ENCODE data around the gene TTC21A.

TTC21A gene

DNA sequence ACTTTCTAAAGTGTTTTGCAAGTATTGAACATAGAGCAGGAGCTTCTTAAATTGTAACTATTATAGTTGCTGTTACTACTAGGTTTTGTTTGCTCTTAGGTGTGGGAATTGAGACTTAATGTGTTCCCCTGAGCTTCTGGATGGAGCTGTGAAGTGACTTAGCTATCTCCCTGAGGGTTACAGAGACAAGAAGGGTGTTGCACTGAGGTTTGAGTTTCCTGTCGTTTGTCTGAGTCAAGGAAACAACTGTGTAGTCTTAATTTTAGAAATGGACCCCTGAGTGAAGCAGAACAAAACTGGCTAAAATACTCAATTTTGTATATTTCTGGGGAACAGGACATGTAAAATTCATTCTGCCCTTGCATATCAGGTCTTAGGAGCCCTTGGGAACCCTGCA is 20.4 kb downstream of the TTC21A start:
- H3K27ac ChIP-seq (ENCODE audit: low read depth in 2 of 2, low read length in 2 of 2) = no peak overlapping the region
- no peak overlapping the region for H3K9ac ChIP-seq (ENCODE audit: low read depth in 1 of 2, low read length in 2 of 2)

DNA sequence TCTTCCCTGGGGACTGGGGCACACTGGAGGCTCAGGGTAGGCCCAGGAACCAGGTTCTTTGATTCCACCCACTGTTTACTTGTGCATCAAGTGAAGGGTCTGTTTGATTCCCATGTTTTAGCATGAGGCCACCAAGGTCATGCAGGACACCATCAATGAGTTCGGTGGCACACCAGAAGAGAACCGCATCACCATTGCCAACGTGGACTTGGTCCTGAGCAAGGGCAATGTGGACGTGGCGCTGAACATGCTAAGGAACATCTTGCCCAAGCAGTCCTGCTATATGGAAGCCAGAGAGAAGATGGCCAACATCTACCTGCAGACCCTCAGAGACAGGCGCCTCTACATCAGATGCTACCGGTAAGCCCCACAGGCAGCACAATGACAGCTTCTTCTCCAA is 21.5 kb downstream of the TTC21A start:
- Histone ChIP-seq H3K36me3 (ENCODE audit: control insufficient read depth in 2 of 2, insufficient read depth in 2 of 2, low read length in 2 of 2) (no peaks in the 10 kb centered on the region), H3K4me3 (ENCODE audit: low read length in 2 of 2) (no peak overlapping the region), H3K4me1 (ENCODE audit: control insufficient read depth in 2 of 2, insufficient read depth in 2 of 2, low read length in 2 of 2) (peaks cover 3 to 15% of the 10 kb centered on the region in 2 donors), H3K9me3 (ENCODE audit: control insufficient read depth in 2 of 2, low read length in 2 of 2) (no peaks in the 10 kb centered on the region), H3K27ac (ENCODE audit: low read depth in 2 of 2, low read length in 2 of 2) (no peak overlapping the region), H3K27me3 (ENCODE audit: control insufficient read depth in 2 of 2, insufficient read depth in 2 of 2, low read length in 2 of 2) (no peaks in the 10 kb centered on the region), H3K9ac (ENCODE audit: low read depth in 1 of 2, low read length in 2 of 2) (no peak overlapping the region)

More for the DNA sequence above, 20.4 kb downstream of the TTC21A start:
- Histone ChIP-seq H3K27me3 (ENCODE audit: control insufficient read depth in 2 of 2, insufficient read depth in 2 of 2, low read length in 2 of 2) (no peaks in the 10 kb centered on the region), H3K36me3 (ENCODE audit: control insufficient read depth in 2 of 2, insufficient read depth in 2 of 2, low read length in 2 of 2) (no peaks in the 10 kb centered on the region), H3K4me1 (ENCODE audit: control insufficient read depth in 2 of 2, insufficient read depth in 2 of 2, low read length in 2 of 2) (peaks cover 3 to 15% of the 10 kb centered on the region in 2 donors), H3K4me3 (ENCODE audit: low read length in 2 of 2) (no peak overlapping the region), H3K9me3 (ENCODE audit: control insufficient read depth in 2 of 2, low read length in 2 of 2) (no peaks in the 10 kb centered on the region)

DNA sequence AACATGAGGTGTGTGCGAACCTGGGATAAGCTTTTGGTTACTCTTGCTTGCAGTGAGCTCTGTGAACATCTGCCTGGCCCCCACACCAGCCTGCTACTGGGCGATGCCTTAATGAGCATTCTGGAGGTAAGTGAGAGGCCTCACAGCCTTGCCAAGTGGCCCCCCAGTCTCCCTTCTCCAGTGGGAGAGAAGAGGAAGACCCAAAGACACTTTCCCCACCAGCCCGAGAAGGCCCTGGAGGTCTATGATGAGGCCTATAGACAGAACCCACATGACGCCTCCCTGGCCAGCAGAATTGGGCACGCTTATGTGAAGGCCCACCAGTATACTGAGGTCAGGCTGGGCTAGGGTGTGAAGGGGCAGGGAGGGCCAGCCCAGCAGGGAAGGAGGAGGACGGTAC is 22.5 kb downstream of the TTC21A start:
- no peak overlapping the region for H3K4me3 ChIP-seq (ENCODE audit: low read length in 2 of 2)
- H3K27ac ChIP-seq (ENCODE audit: low read depth in 2 of 2, low read length in 2 of 2) = no peak overlapping the region
- H3K36me3 ChIP-seq (ENCODE audit: control insufficient read depth in 2 of 2, insufficient read depth in 2 of 2, low read length in 2 of 2) = no peaks in the 10 kb centered on the region
- H3K9me3 ChIP-seq (ENCODE audit: control insufficient read depth in 2 of 2, low read length in 2 of 2) = no peaks in the 10 kb centered on the region
- H3K9ac ChIP-seq (ENCODE audit: low read depth in 1 of 2, low read length in 2 of 2) = no peak overlapping the region
- no peaks in the 10 kb centered on the region for H3K27me3 ChIP-seq (ENCODE audit: control insufficient read depth in 2 of 2, insufficient read depth in 2 of 2, low read length in 2 of 2)
- peaks cover 3 to 15% of the 10 kb centered on the region in 2 donors for H3K4me1 ChIP-seq (ENCODE audit: control insufficient read depth in 2 of 2, insufficient read depth in 2 of 2, low read length in 2 of 2)

DNA sequence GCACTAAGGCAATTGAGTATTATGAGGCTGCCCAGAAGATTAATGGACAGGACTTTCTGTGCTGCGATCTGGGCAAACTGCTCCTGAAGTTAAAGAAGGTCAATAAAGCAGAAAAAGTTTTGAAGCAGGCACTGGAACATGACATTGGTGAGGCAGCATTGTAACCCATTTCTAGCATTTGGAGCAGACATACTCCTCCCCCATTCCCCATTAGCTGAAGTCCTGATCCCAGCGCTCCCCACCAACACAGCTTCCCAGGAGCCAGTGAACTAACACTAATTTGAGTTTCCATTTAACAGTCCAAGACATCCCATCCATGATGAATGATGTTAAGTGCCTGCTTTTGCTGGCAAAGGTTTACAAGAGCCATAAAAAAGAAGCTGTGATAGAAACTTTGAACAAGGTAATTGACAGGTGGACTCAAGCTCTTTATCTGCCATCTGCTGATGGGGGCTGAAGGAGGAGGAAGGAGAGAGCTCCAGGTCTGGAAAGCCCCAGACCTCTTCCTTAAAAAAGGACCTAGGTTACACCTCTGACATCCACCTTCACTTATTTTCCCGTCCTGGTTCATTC is 23.3 kb downstream of the TTC21A start:
- Histone ChIP-seq H3K9ac (ENCODE audit: low read depth in 1 of 2, low read length in 2 of 2) (no peak overlapping the region), H3K4me3 (ENCODE audit: low read length in 2 of 2) (no peak overlapping the region), H3K4me1 (ENCODE audit: control insufficient read depth in 2 of 2, insufficient read depth in 2 of 2, low read length in 2 of 2) (peaks cover 0 to 7% of the 10 kb centered on the region in 2 donors), H3K9me3 (ENCODE audit: control insufficient read depth in 2 of 2, low read length in 2 of 2) (no peaks in the 10 kb centered on the region), H3K27ac (ENCODE audit: low read depth in 2 of 2, low read length in 2 of 2) (no peak overlapping the region), H3K36me3 (ENCODE audit: control insufficient read depth in 2 of 2, insufficient read depth in 2 of 2, low read length in 2 of 2) (no peaks in the 10 kb centered on the region), H3K27me3 (ENCODE audit: control insufficient read depth in 2 of 2, insufficient read depth in 2 of 2, low read length in 2 of 2) (no peaks in the 10 kb centered on the region)

DNA sequence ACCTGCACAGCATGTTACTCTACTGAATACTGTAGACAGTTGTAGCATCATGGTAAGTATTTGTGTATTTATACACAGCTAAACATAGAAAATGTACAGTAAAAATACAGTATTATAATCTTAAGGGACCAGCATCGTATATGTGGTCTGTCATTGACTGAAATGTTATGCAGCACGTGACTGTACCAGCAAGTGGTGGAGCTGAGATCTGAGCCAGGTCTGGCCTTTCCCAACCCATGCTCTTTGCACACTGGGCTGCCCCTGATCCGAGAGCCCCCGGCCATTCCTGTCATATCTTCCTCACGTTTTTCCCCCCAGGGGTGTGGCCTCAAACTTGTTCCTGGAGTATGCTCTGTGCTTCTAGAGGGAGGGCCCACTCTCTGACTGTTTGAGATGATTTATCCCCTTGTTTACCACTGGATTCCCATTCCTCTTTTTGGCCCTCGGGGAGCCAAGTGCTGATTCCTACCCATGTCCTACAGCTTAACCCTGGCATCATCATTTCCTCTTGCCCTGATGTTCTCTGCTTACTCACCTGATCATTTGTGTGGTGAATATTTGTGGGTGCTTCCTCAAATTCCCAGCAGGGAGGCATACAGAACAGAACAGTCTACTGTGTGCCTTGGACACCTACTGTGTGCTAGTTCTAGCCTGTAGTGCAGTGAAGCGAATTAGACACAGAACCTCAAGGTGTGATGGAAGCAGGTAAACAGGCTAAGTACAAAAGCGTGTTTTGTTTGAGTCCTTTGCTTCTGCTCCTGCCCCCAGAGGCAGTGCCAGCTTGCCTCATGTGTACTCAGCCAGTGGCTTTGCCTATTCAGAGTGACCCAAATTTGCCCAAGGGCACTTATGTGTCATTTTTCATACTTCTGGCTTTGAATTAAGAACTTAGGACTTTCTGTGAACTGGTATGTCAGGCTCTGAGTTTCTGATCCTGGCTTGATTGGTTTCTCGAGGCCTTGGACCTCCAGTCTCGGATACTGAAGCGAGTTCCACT is 24.9 kb downstream of the TTC21A start:
- no peak overlapping the region for H3K4me3 ChIP-seq (ENCODE audit: low read length in 2 of 2)
- H3K9ac ChIP-seq (ENCODE audit: low read depth in 1 of 2, low read length in 2 of 2) = no peak overlapping the region
- H3K4me1 ChIP-seq (ENCODE audit: control insufficient read depth in 2 of 2, insufficient read depth in 2 of 2, low read length in 2 of 2) = no peaks in the 10 kb centered on the region
- H3K27me3 ChIP-seq (ENCODE audit: control insufficient read depth in 2 of 2, insufficient read depth in 2 of 2, low read length in 2 of 2) = no peaks in the 10 kb centered on the region
- H3K9me3 ChIP-seq (ENCODE audit: control insufficient read depth in 2 of 2, low read length in 2 of 2) = no peaks in the 10 kb centered on the region
- H3K36me3 ChIP-seq (ENCODE audit: control insufficient read depth in 2 of 2, insufficient read depth in 2 of 2, low read length in 2 of 2) = no peaks in the 10 kb centered on the region
- H3K27ac ChIP-seq (ENCODE audit: low read depth in 2 of 2, low read length in 2 of 2) = no peak overlapping the region

DNA sequence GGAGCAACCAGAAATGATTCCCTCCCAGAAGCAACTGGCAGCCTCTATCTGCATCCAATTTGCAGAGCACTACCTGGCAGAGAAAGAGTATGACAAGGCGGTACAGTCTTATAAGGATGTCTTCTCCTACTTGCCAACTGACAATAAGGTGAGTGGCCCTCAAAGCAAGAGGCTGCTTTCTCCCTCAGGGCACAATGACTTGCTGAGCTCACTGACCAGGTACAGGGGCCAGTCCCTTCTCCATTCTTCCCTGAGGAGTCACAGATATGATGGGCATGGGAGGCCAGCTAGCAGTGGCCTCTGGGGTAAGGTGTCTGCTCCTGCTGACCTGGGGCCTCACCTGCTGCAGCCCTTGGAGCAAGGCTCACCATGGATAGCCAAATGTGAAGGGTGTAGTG is 25.6 kb downstream of the TTC21A start:
- no peaks in the 10 kb centered on the region for H3K9me3 ChIP-seq (ENCODE audit: control insufficient read depth in 2 of 2, low read length in 2 of 2)
- no peak overlapping the region for H3K9ac ChIP-seq (ENCODE audit: low read depth in 1 of 2, low read length in 2 of 2)
- H3K27ac ChIP-seq (ENCODE audit: low read depth in 2 of 2, low read length in 2 of 2) = no peak overlapping the region
- no peak overlapping the region for H3K4me3 ChIP-seq (ENCODE audit: low read length in 2 of 2)
- no peaks in the 10 kb centered on the region for H3K27me3 ChIP-seq (ENCODE audit: control insufficient read depth in 2 of 2, insufficient read depth in 2 of 2, low read length in 2 of 2)
- H3K4me1 ChIP-seq (ENCODE audit: control insufficient read depth in 2 of 2, insufficient read depth in 2 of 2, low read length in 2 of 2) = no peaks in the 10 kb centered on the region
- H3K36me3 ChIP-seq (ENCODE audit: control insufficient read depth in 2 of 2, insufficient read depth in 2 of 2, low read length in 2 of 2) = peaks cover 0 to 3% of the 10 kb centered on the region in 2 donors

DNA sequence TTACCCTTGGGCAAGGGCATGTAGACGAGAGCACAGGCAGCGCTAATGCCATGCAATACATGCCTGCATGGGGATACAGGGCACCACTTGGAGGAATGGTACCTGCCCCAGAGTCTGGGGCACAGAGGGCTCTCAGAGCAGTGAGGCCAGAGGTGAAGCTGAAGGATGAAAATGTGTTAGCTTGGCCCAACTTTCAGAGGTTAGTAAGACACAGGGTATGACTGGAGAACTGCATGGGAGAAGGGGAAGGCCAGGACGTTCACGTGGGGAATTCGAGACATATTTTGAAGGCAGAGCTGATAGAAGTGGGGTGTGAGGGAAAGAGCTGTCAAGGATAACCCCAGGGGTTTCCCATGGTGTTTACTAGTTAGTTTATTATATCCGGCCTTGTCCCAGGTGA is 26.3 kb downstream of the TTC21A start:
- H3K27ac ChIP-seq (ENCODE audit: low read depth in 2 of 2, low read length in 2 of 2) = no peak overlapping the region
- no peak overlapping the region for H3K9ac ChIP-seq (ENCODE audit: low read depth in 1 of 2, low read length in 2 of 2)
- H3K4me3 ChIP-seq (ENCODE audit: low read length in 2 of 2) = no peak overlapping the region
- no peaks in the 10 kb centered on the region for H3K4me1 ChIP-seq (ENCODE audit: control insufficient read depth in 2 of 2, insufficient read depth in 2 of 2, low read length in 2 of 2)
- H3K27me3 ChIP-seq (ENCODE audit: control insufficient read depth in 2 of 2, insufficient read depth in 2 of 2, low read length in 2 of 2) = no peaks in the 10 kb centered on the region
- H3K9me3 ChIP-seq (ENCODE audit: control insufficient read depth in 2 of 2, low read length in 2 of 2) = no peaks in the 10 kb centered on the region
- H3K36me3 ChIP-seq (ENCODE audit: control insufficient read depth in 2 of 2, insufficient read depth in 2 of 2, low read length in 2 of 2) = peaks cover 0 to 3% of the 10 kb centered on the region in 2 donors

DNA sequence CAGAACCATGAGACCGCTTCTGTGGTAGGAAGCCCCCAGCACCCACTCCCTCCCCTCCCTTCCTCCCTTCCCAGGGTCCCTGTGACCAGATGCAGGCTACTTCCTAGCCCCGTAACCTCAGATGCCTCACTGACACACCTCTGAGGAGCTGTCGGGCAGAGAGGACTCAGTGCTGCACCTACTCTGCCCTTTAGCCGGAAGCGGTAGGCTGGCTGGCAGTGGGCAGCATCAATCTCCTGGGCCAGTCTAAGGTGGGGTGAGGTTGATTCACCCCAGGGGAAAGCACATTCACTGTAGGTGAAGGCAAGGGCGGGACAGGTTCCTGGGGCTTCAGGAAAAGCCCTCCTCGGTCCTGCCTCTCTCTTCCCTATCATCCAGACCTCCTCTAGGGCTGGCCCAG is 26.8 kb downstream of the TTC21A start:
- no peak overlapping the region for H3K9ac ChIP-seq (ENCODE audit: low read depth in 1 of 2, low read length in 2 of 2)
- no peak overlapping the region for H3K4me3 ChIP-seq (ENCODE audit: low read length in 2 of 2)
- peaks cover 0 to 3% of the 10 kb centered on the region in 2 donors for H3K36me3 ChIP-seq (ENCODE audit: control insufficient read depth in 2 of 2, insufficient read depth in 2 of 2, low read length in 2 of 2)
- H3K4me1 ChIP-seq (ENCODE audit: control insufficient read depth in 2 of 2, insufficient read depth in 2 of 2, low read length in 2 of 2) = no peaks in the 10 kb centered on the region
- no peak overlapping the region for H3K27ac ChIP-seq (ENCODE audit: low read depth in 2 of 2, low read length in 2 of 2)
- no peaks in the 10 kb centered on the region for H3K27me3 ChIP-seq (ENCODE audit: control insufficient read depth in 2 of 2, insufficient read depth in 2 of 2, low read length in 2 of 2)
- no peaks in the 10 kb centered on the region for H3K9me3 ChIP-seq (ENCODE audit: control insufficient read depth in 2 of 2, low read length in 2 of 2)

DNA sequence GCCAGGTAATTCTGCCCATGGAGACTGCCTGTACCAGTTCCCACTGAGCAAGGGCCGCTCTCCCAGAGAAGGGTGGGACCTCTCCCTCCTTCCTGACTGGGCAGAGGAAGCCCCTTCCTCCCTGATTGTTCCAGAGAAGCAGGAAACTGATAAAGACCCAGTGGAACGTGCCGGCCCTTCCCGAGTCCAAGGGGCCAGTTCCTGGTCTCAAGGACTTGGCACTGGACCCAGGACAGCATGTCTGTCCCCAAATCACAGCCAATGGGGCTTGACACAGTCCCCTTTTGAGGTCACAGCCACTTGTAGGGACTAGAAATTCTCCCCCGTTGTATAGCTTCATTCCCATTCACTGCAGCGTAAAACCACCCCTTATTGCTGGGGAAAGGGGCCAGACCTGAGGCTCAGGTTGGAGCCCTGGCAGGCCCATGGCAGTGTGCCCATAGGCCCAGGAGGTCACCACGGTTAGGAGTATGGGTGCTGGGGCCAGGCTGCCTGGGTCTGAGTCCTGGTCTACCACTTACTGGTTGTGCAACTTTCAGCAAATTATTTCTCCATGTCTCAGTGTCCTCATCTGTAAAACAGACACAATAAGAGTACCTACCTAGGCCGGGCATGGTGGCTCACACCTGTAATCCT is 27.8 kb downstream of the TTC21A start:
- H3K27me3 ChIP-seq (ENCODE audit: control insufficient read depth in 2 of 2, insufficient read depth in 2 of 2, low read length in 2 of 2) = no peaks in the 10 kb centered on the region
- H3K4me1 ChIP-seq (ENCODE audit: control insufficient read depth in 2 of 2, insufficient read depth in 2 of 2, low read length in 2 of 2) = peaks cover 0 to 7% of the 10 kb centered on the region in 2 donors
- H3K36me3 ChIP-seq (ENCODE audit: control insufficient read depth in 2 of 2, insufficient read depth in 2 of 2, low read length in 2 of 2) = peaks cover 3 to 5% of the 10 kb centered on the region in 2 donors
- H3K9me3 ChIP-seq (ENCODE audit: control insufficient read depth in 2 of 2, low read length in 2 of 2) = no peaks in the 10 kb centered on the region
- H3K9ac ChIP-seq (ENCODE audit: low read depth in 1 of 2, low read length in 2 of 2) = no peak overlapping the region
- H3K4me3 ChIP-seq (ENCODE audit: low read length in 2 of 2) = no peak overlapping the region
- no peak overlapping the region for H3K27ac ChIP-seq (ENCODE audit: low read depth in 2 of 2, low read length in 2 of 2)
